Loucy (cell line): ENCODE data around the gene GMIP.

Experiments used
- CTCF ChIP-seq: fragments of 200-600 bp; sonication (generic); conservative IDR thresholded peaks from 2 replicates; pipeline ENCODE4 v1.5.1; 2014; ENCODE audit warnings: mild to moderate bottlenecking, antibody characterized with exemption, low read length
- EZH2phosphoT487 ChIP-seq: fragments of 200-600 bp; IDR thresholded peaks from 2 replicates; pipeline ENCODE4 v1.6.1; 2018; ENCODE audit warnings: antibody characterized with exemption, mild to moderate bottlenecking, moderate library complexity, borderline replicate concordance

- TF ChIP-seq CTCF (no peak), EZH2phosphoT487 (no peak)
Measured at GRCh38 chr19:19619181-19619848, 24.1 kb downstream of the GMIP start.
